K562 (cell line): ENCODE measurements around the gene NLRP6. TPM values are rescaled to one million over a fixed set of nuclear protein-coding genes. Genes with fewer than 3 reads are reported as not detected.

ENCODE experiments used
- SIN3A ChIP-seq, 2 experiments: fragments of 150-350 bp in 1 of 2; IDR thresholded peaks; 2 replicates each; pipeline ENCODE4 v1.6.1; 2011 to 2016; ENCODE audit warnings: borderline replicate concordance in 2 of 2, low read depth in 2 of 2, low read length in 2 of 2, mild to moderate bottlenecking in 2 of 2, moderate library complexity in 2 of 2; ENCODE audit not compliant: control insufficient read depth in 1 of 2
- ZNF518B ChIP-seq: fragments of 250-450 bp; sonication (Bioruptor Pico); IDR thresholded peaks from 2 replicates; pipeline ENCODE4 v1.5.0; 2021; ENCODE audit warnings: mild to moderate bottlenecking, moderate library complexity
- ZNF592 ChIP-seq: fragments of 450-650 bp; IDR thresholded peaks from 2 replicates; pipeline ENCODE4 v1.6.1; 2017; ENCODE audit warnings: antibody characterized with exemption, mild to moderate bottlenecking
- polyA plus RNA-seq, 8 experiments: library from polyadenylated mRNA; depleted of rRNA in 4 of 8; stranded (reverse) in 5 of 8; unstranded in 3 of 8; fragments of >200 nt; fragmentation: Nextera tagmentation in 2 of 8; fragmentation: Illumina TruSeq in 1 of 8; extraction: Ambion mirVana in 2 of 8; extraction: Trizol in 1 of 8; gene quantifications; 2 replicates each; pipeline versions ENCODE4 v1.2.1 to v1.2.3, GENCODE V29; 2011 to 2014; ENCODE audit warnings: inconsistent platforms in 1 of 8, missing spikeins in 1 of 8
- total RNA-seq, 7 experiments: library from RNA; depleted of rRNA in 6 of 7; stranded (reverse); fragments of >200 nt in 6 of 7; fragmentation: Illumina TruSeq in 2 of 7; extraction: Trizol in 2 of 7; gene quantifications; 2 replicates each; pipeline versions ENCODE4 v1.2.1 to v1.2.3, GENCODE V29; 2011 to 2021; ENCODE audit warnings: low replicate concordance in 1 of 7

NLRP6 gene
- total and polyA plus RNA-seq, 9 of the 15 experiments (the other 6 are each of a cell fraction or from before 2014, with no cell fraction given), result 0.03 to 0.18 (median 0.15) TPM; not detected in 5

- TF ChIP-seq SIN3A (IDR thresholded peaks at IDR 0.05; ENCODE audit: borderline replicate concordance in 2 of 2, control insufficient read depth in 1 of 2, low read depth in 2 of 2, low read length in 2 of 2), result no peak
- TF ChIP-seq ZNF518B (CRISPR knock-in tag), result no peak
- no peak for TF ChIP-seq ZNF592
Measured at GRCh38 chr11:241634-242033, 36.6 kb upstream of the NLRP6 start (continued).
